ENCODE results near the gene QSOX2.
"Not testable (repeated sequence)": the region's sequence is repeated elsewhere in the genome, so short reads cannot be mapped to it uniquely, and the experiment has no call there.

The QSOX2 gene

DNA sequence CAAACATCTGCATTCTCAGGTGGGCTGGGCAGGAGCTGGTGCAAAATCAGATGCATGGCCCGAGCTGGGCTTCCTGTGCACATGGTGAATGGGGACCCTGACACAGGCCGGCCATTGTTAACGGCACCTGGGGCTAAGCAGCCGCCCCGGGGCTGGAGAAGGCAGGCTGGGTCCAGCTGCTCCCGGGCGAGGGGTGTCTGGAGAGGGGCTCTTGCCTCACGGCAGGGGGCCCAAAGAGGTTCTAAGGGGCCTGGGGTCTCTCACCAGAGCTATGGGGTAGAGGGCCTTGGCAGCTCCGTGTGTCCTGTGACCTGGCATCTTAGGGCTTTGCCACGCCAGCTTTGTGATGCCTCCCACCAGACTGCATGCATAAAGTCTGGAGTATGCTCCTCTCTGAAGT lies 5.1 kb upstream of the QSOX2 start:
- no peak for DNase-seq

DNA sequence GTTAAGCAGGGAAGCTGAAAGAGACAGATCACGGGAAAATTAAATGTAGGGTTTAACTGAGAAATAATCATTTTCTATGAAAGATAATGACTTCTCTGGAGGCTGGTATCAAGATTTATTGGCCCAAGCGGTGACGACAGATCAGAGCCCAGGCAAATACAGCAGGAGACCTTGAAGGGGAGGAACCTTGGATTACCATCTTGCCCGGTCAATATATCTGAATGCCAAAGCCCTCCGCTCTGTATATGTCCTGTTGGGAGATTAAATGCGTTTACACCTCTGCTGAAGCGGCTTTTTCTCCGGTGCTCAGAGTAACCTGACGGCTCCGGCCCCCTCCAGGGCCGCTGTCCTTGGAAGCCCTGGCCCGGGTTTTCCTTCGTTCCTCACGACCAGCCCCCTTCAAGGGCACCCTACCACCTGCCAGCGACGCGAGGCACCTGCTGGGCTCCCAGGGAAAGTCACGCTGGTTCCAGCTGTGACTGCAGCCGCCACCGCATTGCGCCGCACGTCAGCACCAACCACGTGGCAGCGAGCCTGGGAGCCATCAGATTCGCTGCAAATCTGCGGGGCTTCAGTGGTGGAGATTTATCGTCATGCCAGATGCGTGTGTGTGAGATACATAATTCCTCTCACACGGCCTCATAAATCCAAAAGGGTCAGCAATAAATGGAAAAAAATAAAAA lies 4.4 kb upstream of the QSOX2 start:
- DNase-seq = no peak

DNA sequence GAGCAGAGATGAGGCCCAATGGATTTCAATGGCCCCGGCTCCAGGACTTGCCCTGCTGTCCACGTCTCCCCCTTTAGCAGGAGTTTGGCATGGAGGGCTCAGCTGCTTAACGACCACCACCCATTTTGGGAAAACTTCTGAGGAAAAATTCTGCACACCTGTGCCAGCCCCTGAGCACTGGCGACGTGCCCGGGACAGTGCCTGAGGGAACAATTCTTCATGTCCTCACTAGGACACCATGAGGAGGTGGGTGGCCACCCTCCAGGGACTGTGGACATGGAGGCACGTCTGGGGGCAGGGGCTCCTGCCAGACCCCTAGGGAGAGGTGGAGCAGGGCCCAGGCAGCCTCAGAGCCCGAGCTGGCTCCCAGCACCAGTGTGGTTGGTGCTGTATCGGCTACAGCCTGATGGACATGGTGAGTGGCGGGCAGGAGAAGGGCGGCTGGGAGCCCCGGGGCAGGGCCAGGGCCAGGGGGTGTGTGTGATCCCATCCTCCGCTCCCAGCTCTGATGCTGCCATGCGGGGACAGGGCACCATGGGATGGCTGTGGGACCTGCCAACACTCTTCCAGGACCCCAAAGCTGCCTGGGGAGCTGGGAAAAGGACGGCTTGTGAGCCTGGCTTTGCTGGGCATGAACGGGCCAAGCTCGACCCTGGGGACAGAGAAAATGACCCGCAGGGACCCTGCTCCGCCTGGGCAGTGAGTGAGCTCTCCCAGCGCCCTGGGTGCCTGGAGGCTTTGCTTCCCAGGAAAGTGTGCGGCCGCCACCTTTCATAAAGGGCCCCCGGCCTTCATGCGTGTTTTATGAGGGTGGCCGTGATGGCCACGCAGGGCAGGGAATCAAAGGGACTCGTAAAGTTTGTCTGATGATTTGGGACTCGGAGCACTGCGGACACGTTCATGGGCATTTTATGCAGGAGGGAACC lies 3.6 kb upstream of the QSOX2 start:
- DNase-seq = no peak

DNA sequence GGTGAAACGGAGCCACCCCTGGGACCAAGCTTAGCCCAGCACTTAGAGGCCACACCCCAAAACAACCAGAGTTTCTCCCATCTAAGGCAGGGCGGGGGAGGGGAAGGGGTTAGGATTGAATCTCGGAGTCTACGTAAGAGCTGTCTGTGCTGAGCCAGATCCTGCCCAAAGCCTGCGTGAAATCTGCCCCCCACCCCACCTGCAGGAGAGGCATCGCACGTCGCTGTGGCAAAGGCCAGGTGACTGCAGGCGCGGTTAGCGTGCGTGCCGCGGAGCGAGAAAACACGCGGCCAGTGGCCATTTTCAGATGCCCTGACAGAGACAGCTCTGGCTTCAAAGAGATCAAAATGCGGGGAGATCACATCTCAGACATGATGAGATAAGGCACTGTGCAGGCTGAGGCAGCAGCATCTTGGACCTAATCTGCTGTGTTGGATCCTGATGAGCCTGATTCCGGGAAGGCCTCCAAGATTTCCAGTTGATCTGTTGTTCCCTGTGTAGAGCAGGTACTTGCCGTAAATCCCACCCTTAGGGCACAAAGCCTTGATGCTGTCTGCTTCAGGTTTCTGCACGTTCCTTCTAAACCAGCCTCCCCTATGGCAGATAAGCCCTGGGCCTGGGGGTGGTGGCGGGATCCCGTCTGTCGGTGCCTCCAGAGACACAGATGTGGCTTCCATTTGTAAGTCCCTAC lies 2.5 kb upstream of the QSOX2 start:
- no peak for DNase-seq

DNA sequence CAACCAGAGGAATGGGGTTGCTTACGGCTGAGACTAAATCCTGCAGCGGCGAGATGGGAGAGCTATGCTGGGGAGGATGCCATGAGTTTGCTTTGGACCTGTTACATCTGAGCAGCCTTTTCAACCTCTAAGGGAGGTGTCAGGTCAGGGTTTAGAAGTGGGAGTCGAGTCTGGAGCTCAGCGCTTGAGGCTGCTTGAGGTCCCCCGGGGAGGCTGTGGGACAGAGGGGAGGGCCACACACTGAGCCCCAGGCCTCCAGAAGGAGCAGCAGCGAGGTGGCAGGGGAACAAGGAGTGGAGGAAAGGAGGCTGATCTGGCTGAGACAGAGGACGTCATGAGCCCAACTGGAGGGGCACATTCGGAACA lies 1.9 kb upstream of the QSOX2 start:
- no peak for DNase-seq

DNA sequence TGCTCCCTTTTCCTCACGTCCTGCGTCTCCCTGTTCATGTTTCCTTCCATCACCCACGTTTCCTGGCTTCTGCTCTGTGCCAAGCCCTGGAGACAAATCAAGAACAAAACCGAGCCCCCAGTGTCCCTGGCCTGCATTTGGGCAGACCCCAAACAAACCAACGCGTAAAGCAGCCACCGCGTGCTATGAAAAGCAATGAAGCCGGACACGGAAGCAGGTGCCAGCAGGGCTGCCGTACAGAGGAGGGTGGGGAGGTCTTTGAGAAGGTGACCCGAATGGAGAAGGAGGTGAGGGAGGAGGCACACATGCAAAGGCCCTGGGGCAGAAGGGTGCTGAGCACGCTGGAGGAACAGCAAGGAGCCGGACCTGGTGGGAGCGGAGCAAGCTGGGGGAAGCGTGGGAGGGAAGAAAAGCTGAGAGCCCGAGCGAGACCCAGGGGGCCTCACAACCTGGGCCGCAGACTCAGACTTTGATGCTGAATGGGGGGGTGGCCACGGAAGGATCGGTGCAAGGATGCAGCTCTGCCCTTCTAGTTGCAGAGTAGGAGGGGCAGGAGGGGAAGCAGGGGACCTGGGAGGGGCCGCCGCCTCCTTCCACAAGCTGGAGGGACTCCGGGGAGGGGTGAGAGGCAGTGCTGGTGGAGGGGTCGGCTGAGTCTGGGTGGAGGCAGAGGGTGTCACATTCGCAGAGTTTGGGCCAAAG lies 1.4 kb upstream of the QSOX2 start:
- no peak for DNase-seq

DNA sequence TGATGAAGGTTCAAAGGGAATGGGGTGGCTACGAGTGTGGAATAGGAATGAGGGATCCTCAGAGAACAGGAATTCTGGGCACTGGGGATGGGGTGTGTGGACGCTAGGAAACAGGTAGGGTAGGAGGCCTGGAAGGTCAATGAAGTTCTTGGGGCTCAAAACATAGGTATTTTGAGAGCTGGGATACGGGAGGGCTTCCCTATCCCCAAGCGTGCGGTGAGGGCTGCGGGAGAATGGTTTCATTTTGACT lies 718 bp downstream of the QSOX2 start:
- DNase-seq = no peak

DNA sequence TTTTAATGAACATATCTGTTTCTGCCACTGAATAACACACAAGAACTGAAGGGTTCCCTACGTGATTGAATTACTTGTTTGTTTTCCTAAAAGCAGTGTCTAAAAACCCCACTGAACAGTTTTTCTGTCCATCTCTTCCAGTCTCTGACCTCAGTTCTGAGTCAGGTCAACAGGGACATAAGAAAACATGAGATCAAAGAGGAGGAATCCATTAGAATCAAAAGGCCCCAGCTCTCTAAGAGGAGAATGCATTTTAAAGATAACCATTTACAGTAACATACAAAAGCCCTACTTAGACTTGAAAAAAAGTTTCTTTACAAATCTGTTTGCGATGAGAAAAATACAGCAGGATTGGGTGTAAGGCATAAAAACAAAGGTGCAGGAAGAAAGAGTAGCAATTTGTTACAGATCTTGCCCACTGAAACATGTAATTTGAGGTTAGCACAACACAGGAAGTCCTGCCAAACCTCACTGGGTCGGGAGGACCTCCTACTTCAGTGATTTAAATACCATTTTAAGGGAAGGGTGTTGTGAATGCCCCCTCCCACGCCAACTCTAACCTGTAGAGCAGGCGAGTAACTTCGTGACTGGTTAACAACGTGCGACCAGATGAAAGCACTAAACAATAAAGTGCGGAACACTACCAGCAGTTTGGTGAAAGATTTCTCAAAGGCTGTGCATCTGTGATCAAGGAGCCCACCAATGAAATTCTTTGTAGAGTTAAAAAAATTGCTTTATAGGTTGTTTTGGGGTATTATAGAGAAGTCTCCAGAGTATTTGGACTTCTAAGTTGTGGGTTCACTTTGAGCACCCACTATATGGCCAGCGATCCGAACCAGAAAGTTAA lies 1.3 kb downstream of the QSOX2 start:
- no peak for DNase-seq

DNA sequence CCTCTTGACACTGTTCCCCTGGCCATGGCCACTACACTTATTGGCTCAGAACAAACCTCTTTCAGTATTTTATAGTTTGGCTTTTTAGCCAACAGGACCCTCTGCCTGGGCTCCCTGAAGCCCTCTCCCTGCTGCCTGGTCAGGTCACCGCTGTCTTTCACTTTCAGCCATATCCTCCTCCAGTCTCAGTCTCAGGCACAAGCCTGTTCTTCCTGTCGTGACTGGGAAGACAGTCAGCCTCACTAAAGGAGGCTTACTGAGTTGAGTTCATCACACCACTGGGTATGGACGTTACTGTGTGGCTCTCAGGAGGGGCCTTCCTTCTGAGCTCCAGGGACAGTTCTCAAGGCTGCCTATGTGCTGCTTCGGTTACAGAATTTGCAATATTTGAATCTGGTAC lies 2.0 kb downstream of the QSOX2 start:
- no peak for DNase-seq

DNA sequence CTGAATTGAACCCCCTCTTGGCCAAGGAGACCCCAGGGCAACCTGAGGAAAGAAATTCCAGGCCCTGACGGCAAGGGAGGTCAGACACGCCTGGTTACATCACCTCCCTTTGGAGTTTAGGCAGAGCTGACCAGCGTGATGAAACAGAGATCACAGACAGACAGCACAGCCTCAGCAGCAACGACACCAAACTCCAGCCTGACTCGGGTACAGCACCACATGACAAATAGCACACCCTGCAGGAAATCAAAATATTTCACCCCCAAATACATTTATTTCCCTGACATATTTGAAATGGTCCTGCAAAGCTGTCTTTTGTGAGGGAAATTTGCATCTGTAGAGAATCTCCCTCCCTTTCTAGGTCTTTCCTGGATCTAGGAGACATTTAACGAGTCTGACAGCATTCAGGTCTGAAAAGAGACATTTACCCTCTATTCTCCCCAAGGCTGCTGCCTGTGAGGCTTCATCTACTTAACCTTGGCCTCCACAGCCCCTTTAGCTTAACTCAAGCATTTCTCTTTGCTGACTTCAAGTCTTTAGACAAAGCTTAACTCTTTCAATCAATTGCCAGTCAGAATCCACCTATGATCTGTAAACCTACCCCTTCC lies 2.6 kb downstream of the QSOX2 start:
- no peak for DNase-seq

DNA sequence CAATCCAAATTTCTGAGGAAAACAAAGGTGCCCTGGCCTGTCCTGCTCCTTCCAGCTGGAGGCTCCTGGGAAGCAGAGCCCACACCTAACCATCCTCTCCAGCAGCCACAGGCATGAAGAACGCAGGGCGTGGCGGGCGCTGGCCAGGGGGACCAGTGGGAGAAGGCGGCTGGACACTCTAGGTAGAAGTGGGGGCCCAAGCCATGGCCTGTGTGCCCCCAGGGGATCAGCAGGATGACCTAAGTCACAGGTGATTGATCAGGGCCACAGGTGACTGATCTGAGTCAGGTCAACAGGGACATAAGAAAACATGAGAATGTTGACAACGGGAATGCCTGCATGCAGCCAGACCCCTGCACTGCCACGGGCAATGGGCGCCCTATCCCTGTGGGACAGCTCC lies 3.4 kb downstream of the QSOX2 start:
- DNase-seq = no peak

DNA sequence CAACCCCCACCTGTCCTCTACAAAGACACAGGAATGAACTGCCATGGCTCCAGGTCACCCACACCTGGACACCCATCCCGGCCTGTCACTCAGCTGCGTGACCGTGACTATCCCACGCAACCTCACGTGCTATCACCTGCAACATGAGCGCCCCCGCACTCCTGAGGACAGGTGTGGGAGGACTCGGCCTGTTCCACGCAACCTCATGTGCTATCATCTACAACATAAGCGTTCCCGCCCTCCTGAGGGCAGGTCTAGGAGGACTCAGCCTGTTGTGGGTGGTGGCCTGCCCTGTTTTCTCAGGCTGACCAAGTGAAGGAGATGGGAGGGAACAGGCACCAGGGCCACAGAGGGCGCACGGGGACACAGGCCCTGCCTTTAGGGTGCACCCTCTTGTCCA lies 4.1 kb downstream of the QSOX2 start:
- no peak for DNase-seq

DNA sequence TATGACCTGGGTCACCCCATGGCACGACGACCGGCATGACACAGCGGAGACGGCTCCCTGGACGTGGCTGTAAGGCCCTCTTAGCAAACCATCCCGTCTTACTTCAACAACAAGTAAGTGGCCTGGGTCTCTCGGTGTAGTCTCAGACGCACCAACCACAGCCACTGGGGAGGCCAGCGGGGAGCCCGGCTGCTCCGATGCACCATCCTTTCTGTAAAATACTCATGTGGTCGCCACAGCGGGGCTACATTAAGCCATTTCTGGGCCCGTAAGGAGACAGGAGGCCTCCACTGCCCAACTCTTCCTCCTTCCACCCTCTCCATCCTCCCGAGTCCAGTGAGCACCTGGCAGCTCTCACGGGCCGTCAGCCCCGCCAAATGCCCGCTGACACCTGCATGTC lies 4.7 kb downstream of the QSOX2 start:
- no peak for DNase-seq

DNA sequence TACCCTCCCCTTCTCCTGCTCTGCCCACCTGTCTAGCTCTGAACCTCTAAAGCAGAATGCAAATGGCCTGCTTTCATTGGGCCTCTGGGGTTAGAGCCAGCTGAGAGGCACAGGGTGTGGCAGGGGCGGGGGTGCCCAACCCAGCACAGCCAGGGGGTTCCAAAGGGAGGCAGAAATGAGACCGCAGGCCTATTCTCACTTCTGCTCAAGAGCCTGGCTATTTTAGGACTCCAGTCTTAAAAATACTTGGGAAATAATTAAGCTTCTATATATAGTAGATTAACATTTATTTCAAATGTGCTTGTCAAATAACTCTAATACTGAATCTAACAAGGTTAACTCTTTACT lies 5.7 kb downstream of the QSOX2 start:
- no peak for DNase-seq

DNA sequence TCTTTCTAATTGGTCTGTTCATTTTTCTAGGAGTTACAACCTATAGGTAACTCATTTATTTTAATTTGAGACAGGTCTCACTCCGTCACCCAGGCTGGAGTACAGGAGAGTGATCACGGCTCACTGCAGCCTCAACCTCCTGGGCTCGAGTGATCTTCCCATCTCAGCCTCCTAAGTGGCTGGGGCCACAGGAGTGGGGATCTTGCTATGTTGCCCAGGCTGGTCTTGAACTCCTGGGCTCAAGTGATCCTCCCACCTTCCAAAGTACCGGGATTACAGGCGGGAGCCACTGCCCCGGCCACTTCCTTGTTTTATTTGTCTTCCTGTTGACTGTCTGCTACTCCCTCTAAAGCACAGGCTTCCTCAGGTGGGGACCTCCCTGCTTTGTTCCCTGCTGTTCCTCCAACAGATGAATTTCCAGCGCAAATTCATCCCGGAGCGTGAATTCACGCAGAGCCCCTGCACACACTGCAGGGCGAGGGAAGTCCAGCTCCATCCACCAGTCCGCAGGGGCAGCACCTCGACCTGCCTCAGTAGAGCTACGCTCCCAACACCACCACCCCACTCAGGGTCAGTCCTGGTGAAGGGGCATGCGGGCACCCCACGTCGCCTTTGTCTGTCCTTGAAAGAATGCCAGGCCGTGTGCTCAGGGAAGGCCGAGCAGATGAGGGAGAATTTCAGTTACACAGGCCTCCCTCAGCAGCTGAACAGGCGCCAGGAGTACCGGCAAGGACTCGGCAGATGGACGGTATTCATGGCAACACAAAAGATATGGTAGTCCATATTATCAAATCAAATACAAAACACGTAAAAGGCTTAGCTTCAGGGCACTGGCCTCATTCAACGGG lies 6.3 kb downstream of the QSOX2 start:
- no peak for DNase-seq

DNA sequence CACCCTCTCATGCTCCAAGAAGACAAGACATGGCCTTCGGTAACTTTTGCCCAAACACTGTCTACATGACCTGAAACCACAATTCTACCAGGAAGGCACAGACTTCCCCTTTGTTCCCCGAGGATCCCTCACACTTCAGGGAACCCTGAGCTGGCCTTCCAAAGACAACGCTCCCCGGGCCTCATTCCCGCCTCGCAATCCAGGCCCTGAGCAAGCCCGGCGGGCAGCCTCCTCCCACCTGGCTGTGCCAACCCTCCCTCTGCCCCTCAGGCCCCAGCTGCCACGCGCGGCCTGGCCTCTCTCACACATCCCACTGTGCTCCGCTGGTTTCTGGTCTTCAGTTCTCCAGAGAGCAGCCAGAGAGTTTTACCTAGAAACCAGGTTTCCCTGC lies 7.3 kb downstream of the QSOX2 start:
- no peak for DNase-seq

DNA sequence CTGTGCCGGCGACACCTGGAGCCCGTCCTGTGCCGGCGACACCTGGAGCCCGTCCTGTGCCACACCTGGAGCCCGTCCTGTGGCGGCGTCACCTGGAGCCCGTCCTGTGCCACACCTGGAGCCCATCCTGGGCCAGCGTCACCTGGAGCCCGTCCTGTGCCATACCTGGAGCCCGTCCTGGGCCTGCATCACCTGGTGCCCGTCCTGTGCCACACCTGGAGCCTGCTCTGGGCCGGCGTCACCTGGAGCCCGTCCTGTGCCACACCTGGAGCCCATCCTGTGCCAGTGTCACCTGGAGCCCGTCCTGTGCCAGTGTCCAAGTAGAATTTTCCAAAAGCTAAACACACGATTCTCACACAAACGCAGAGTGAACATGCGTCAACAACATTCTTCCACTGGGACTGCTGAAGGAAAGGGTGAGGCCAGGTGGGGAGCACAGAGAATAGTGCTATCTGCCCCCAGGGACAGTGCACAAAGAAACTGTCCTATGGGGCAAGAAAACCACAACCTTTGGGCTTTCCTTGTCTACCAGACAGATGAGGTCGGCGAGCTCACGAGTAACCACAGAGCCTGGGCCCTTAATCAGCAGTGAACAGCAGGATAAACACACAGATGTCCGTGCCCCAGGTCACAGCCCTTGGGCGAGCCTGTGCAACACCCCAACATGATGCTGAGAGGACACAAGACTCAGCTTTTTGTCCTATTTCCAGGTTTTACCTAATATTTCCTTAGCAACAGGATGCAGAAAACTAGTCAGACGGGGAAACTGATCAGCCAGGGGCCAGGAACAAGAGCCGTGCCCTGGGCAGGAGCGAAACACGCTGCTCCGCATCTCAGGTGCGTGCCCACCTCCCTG lies 7.9 kb downstream of the QSOX2 start:
- DNase-seq = no peak

DNA sequence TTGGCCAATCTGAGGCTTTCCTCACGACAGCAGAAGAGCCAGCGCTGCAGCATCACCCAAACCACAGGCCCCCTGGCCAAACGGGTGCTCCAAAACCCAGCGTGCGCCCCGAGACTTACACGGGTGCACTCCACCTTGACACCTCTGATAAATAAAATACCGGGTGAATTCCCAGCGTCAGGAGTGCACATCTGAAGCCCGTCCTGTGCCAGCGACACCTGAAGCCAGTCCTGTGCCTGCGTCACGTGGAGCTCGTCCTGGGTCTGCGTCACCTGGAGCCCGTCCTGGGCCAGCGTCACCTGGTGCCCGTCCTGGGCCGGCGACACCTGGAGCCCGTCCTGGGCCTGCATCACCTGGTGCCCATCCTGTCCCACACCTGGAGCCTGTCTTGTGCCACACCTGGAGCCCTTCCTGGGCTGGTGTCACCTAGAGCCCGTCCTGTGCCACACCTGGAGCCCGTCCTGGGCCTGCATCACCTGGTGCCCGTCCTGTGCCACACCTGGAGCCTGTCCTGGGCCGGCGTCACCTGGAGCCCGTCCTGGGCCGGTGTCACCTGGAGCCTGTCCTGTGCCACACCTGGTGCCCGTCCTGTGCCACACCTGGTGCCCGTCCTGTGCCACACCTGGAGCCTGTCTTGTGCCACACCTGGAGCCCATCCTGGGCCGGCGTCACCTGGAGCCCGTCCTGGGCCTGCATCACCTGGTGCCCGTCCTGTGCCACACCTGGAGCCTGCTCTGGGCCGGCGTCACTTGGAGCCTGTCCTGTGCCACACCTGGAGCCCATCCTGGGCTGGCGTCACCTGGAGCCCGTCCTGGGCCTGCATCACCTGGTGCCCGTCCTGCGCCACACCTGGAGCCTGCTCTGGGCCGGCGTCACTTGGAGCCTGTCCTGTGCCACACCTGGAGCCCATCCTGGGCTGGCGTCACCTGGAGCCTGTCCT lies 8.9 kb downstream of the QSOX2 start:
- not testable (repeated sequence) for DNase-seq
